HFF-Myc (cell line): ENCODE results near the gene BRD7.
A peak's percentile ranks its signal among the peaks of the same experiment; 100 is the strongest.

Source experiments
- DNase-seq: peaks from one replicate; pipeline ENCODE4 v3.0.0-alpha.2; 2011; ENCODE audit warnings: low read depth; ENCODE audit errors: extremely low read depth
- H3K4me3 ChIP-seq: replicated peaks from 2 replicates; pipeline ENCODE4 v1.5.1; 2011; ENCODE audit warnings: low read depth, mild to moderate bottlenecking, control low read depth, low read length
- CTCF ChIP-seq: IDR thresholded peaks from 2 replicates; pipeline ENCODE4 v1.5.1; 2012; ENCODE audit warnings: mild to moderate bottlenecking, low read depth, low read length, control low read depth; ENCODE audit errors: missing control alignments

Gene BRD7

DNA sequence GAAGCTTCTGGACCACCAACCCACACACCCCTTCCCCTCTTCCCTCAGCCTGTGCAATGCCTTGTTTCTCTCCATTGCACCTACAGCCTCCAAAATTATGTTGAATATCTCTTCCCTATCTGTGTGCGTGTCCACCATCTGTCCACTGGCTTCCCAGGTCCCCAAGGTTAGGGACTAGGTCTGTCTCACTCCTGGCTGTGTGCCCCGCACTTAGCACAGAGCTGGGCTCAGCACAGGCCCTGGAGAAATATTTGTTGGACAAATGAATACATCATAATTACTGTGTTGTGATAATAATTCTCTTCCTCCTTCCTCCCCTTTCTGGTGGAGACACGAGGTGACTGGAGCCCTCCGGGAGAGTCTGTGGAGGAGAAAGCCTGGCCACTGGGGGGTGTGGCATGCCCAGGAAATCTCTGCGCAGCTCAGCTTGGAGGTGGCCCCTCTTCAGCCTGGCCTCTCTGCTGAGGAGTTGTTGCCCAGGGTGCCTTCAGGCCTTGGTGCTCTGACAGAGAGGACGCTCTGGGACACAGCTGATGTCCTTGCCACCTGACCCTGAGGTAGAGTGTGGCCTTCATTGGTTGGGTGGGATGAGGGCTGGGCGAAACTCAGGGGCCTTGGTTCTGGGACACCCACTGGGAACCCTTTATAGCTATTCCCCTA, 3.3 kb upstream of the BRD7 start:
- peak; percentile 39 for TF ChIP-seq CTCF
- DNase-seq = no peak
- no peak overlapping the region for H3K4me3 ChIP-seq

- no peak for TF ChIP-seq CTCF
- DNase-seq = no peak
- H3K4me3 ChIP-seq = no peak overlapping the region
Observed at GRCh38 chr16:50371036-50371716, 2.4 kb upstream of the BRD7 start.

- peak overlapping the region; percentile 26 for H3K4me3 ChIP-seq
- DNase-seq = no peak
- no peak for TF ChIP-seq CTCF
Observed at GRCh38 chr16:50369133-50369804, 481 bp upstream of the BRD7 start.

- no peak for DNase-seq
- TF ChIP-seq CTCF = no peak
- peak overlapping the region; percentile 69 for H3K4me3 ChIP-seq
Observed at GRCh38 chr16:50367777-50368409, 895 bp downstream of the BRD7 start.

DNA sequence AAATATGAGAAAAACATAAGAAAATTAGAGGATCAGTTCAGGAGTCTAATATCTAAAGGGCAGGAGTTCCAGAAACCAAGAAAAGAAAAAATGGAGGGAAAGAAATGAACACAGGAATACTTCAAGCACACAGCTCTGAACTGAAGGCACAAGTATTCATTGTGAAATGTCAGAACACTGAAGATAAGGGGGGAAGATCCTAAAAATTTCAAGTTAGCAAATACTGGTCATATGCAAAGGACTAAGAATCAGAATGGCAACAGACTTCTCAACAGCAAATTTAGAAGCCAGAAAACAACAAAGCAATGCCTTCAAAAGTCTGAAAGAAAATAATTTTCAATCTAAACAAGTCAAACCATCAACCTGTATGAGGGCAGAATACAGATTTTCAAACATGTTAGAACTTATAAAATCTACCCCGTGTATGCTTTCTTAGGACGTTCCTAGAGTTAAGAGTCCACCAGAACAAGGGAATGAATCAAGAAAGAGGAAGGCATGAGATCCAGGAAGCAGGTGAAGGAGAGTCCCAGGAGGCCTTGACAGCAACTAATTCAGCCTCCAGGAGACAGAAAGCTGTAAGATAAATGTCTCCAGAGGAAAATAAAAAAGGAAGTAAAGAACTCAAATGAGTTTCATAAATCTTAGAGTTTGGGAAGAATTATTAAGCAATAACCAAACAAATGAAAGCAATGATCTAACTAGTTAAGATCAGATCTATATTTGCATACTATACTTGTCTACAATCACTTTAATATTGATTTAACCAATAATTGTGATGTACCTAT, 2.8 kb downstream of the BRD7 start:
- no peak overlapping the region for H3K4me3 ChIP-seq
- no peak for TF ChIP-seq CTCF
- DNase-seq = no peak

DNA sequence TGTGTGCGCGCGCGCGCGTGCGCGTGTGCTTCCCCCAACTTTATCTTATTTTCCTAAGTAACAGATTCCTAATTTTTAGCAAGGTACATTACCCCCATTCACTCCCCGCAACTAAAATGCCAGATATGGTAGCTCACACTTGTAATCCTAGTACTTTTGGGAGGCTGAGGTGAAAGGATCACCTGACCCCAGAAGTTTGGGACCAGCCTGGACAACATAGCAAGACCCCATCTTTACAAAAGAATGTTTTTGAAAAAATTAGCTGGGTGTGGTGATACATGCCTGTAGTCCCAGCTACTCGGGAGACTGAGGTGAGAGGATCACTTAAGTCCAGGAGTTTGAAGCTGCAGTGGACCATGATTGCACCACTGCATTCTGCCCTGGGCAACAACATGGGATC, 5.1 kb downstream of the BRD7 start:
- TF ChIP-seq CTCF = no peak
- no peak overlapping the region for H3K4me3 ChIP-seq
- no peak for DNase-seq
